Osteocyte (in vitro differentiated cells): ENCODE measurements around the gene PTPRM. TPM values are rescaled to one million over a fixed set of nuclear protein-coding genes. Genes with fewer than 3 reads are reported as not detected.

Experiments used
- DNase-seq: peaks from one replicate; pipeline ENCODE4 v3.0.0; 2021; ENCODE audit warnings: mixed read lengths; ENCODE audit not compliant: unreplicated experiment; ENCODE audit errors: extremely low spot score
- H3K27ac Mint-ChIP-seq: one replicate; pipeline ENCODE4 v1.8.0; 2021; ENCODE audit warnings: mild to moderate bottlenecking, mixed read lengths; ENCODE audit not compliant: unreplicated experiment
- H3K27me3 Mint-ChIP-seq: one replicate; pipeline ENCODE4 v1.8.0; 2021; ENCODE audit warnings: mixed read lengths; ENCODE audit not compliant: unreplicated experiment
- H3K36me3 Mint-ChIP-seq: one replicate; pipeline ENCODE4 v1.8.0; 2021; ENCODE audit warnings: mixed read lengths; ENCODE audit not compliant: unreplicated experiment
- H3K4me1 Mint-ChIP-seq: one replicate; pipeline ENCODE4 v1.8.0; 2021; ENCODE audit warnings: mixed read lengths; ENCODE audit not compliant: unreplicated experiment
- H3K4me3 Mint-ChIP-seq: one replicate; pipeline ENCODE4 v1.8.0; 2021; ENCODE audit warnings: mild to moderate bottlenecking, moderate library complexity, mixed read lengths; ENCODE audit not compliant: unreplicated experiment
- H3K9me3 Mint-ChIP-seq: one replicate; pipeline ENCODE4 v1.8.0; 2021; ENCODE audit warnings: mixed read lengths; ENCODE audit not compliant: unreplicated experiment
- total RNA-seq: library from RNA; stranded (reverse); gene quantifications from 2 replicates; pipeline ENCODE4 v1.2.1, GENCODE V29; 2021
- TF ChIP-seq, protein P1 (sequence below): fragments of 200-600 bp; sonication (generic); IDR thresholded peaks from 2 replicates; pipeline ENCODE4 v1.5.0; 2021; ENCODE audit warnings: antibody characterized with exemption, mild to moderate bottlenecking, moderate library complexity

Gene PTPRM
- total RNA-seq, 1 donor from 2014 or later, result 105 TPM

DNA sequence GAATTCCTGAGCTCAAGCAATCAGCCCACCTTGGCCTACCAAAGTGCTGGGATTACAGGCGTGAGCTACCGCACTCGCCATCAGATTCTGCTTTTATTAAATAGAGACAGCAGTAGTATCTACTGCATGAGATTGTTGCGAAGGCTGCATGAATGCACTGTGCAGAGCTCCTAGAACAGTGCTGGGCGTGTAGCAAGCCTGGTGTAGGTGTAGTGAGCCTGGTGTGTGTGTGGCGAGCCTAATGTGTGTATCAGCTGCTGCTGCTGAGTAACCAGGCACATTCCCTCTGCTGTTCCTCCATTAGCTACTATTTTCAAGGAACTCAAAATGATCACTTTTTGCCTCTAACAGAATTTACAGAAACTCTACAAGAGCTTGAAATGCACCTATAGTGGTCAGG is 57.6 kb downstream of the PTPRM start:
- Mint-ChIP-seq H3K9me3 (no peaks in the 10 kb centered on the region), H3K27ac (no peak overlapping the region), H3K36me3 (no peaks in the 10 kb centered on the region), H3K27me3 (no peaks in the 10 kb centered on the region), H3K4me1 (peaks cover 36% of the 10 kb centered on the region), H3K4me3 (no peak overlapping the region)
- TF ChIP-seq, protein P1, sequence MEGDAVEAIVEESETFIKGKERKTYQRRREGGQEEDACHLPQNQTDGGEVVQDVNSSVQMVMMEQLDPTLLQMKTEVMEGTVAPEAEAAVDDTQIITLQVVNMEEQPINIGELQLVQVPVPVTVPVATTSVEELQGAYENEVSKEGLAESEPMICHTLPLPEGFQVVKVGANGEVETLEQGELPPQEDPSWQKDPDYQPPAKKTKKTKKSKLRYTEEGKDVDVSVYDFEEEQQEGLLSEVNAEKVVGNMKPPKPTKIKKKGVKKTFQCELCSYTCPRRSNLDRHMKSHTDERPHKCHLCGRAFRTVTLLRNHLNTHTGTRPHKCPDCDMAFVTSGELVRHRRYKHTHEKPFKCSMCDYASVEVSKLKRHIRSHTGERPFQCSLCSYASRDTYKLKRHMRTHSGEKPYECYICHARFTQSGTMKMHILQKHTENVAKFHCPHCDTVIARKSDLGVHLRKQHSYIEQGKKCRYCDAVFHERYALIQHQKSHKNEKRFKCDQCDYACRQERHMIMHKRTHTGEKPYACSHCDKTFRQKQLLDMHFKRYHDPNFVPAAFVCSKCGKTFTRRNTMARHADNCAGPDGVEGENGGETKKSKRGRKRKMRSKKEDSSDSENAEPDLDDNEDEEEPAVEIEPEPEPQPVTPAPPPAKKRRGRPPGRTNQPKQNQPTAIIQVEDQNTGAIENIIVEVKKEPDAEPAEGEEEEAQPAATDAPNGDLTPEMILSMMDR, result no peak
- DNase-seq, result no peak

DNA sequence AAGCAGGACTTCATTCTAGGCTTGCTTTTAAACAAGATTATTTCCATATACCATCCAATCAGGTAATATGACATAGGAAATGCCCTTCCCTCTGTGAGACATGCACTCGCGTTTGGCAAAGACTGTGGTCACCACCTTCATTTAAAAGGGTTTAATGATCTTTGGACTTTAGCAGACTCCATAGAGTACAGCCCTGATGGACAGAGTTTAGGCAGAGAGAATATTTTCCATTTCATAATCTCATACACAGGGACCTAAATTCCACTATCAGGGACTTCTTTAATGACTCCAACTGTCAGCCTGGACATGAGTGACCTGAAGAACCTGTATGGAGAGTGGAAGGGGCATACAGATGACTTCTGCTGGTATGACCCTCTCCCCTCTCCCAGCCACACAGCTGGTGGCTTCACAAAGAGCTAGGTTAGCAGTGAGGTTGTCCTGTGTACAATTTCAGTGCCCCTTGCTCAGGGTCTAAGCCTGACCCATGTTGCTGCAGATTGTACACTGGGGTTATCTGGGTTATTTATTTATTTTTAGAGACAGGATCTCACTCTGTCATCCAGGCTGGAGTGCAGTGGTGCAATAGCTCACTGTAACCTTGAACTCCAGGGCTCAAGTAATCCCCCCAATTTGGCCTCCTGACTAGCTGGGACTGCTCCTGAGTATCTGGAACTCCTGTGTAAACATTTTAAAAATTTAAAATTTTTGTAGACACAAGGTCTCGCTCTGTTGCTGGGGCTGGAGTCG is 59.2 kb downstream of the PTPRM start:
- DNase-seq, result no peak
- Mint-ChIP-seq H3K27ac (peak overlapping the region; percentile 80), H3K4me3 (no peak overlapping the region), H3K9me3 (no peaks in the 10 kb centered on the region), H3K4me1 (peaks cover 46% of the 10 kb centered on the region), H3K36me3 (no peaks in the 10 kb centered on the region), H3K27me3 (no peaks in the 10 kb centered on the region)
- TF ChIP-seq, protein P1, result no peak

DNA sequence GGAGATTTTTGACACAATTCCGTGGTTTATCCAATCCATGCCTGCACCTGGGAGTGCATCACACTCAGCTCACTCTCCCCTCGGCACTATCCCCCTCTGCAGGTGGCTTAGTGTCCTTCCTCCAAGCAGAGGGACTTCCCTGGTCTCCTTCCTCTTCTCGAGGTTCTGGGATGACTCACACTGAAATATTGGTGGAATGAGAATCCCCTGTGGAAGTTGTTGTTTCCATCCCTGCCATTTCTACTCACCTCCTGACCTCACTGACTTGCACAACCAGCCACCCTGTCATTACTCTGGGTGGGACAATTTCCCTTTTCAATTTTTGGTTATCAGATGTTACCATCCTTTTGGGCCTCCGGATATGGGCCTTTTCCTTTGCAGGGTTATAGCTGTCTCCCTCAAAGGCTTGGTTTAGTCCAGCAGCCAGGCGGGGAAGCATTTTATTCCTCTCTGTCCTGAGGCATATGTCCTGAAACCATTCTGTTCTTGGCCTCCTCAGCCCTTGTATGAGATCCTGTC is 59.9 kb downstream of the PTPRM start:
- no peak overlapping the region for H3K4me3 Mint-ChIP-seq
- H3K36me3 Mint-ChIP-seq, result no peaks in the 10 kb centered on the region
- peaks cover 47% of the 10 kb centered on the region for H3K4me1 Mint-ChIP-seq
- TF ChIP-seq, protein P1, result peak; percentile 45
- H3K27me3 Mint-ChIP-seq, result no peaks in the 10 kb centered on the region
- DNase-seq, result no peak
- H3K9me3 Mint-ChIP-seq, result no peaks in the 10 kb centered on the region
- H3K27ac Mint-ChIP-seq, result peak overlapping the region; percentile 80

DNA sequence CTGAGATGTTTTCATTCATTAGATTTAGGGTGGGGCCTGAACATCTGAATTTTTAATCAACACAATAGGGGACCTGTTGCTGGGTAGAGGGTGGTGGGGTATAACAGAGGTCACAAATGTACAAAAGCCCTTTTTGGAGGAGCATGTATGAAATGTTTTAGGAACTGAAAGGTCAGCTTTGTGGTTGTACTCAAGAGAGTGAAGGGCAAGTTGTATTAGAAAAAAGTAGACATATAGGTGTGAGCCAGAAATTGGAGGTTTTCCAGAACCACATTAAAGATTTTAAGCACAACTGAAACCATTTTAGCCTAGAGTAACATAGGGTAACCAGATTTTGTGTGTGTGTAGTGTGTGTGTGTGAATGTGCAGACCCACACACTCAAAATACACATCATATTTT is 62.3 kb downstream of the PTPRM start:
- Mint-ChIP-seq H3K27me3 (no peaks in the 10 kb centered on the region), H3K4me1 (peaks cover 45% of the 10 kb centered on the region), H3K36me3 (no peaks in the 10 kb centered on the region), H3K4me3 (no peak overlapping the region), H3K27ac (no peak overlapping the region), H3K9me3 (no peaks in the 10 kb centered on the region)
- TF ChIP-seq, protein P1, result no peak
- no peak for DNase-seq

DNA sequence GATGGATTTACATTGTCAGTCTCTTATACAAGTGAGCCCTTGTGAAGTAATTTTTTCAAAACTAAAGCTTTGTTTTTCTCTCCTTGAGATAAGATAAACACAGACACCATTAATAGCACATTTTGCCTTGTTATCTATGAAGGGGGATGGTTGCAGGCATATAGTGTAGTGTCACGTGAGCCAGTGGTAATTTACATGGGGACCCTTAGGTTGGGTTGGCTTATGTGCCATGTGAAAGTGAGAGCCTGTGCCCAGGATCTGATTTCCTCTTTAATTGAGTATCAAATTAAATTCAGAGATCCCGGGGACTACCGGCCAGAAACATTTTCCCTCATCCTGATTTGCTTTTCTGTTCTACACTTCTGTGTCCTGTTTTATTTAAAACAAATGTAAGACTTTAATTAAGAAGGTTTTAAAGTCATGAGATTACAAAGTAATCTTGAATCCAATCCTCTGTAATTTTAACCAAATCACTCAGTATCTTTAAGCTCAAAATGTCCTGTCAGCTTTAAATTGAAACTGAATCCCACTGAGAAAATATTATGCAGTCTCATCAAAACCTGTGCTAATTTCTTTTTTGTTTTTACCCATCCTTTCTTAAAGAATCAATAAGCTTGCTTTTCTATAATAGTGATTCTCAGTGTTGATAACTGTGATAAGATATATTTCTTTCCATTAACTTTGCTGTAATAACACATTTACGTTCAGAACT is 63.8 kb downstream of the PTPRM start:
- Mint-ChIP-seq H3K4me1 (peaks cover 50% of the 10 kb centered on the region), H3K36me3 (no peaks in the 10 kb centered on the region), H3K27me3 (no peaks in the 10 kb centered on the region), H3K4me3 (no peak overlapping the region), H3K9me3 (no peaks in the 10 kb centered on the region), H3K27ac (no peak overlapping the region)
- TF ChIP-seq, protein P1, result no peak
- DNase-seq, result no peak
